Testis (tissue), 2 donors: ENCODE measurements around the gene NPPB.

Source experiments
- CTCF ChIP-seq, 3 experiments: fragments of 450-650 bp in 2 of 3; fragments of 200-600 bp in 1 of 3; sonication (generic) in 1 of 3; IDR thresholded peaks; one replicate each; pipeline ENCODE4 v1.5.1; 2016 to 2019; ENCODE audit warnings: antibody characterized with exemption in 3 of 3, mild to moderate bottlenecking in 2 of 3, moderate library complexity in 1 of 3
- POLR2A ChIP-seq: fragments of 450-650 bp; IDR thresholded peaks from one replicate; pipeline ENCODE4 v1.6.1; 2017; ENCODE audit warnings: antibody characterized with exemption, mild to moderate bottlenecking, moderate library complexity

DNA sequence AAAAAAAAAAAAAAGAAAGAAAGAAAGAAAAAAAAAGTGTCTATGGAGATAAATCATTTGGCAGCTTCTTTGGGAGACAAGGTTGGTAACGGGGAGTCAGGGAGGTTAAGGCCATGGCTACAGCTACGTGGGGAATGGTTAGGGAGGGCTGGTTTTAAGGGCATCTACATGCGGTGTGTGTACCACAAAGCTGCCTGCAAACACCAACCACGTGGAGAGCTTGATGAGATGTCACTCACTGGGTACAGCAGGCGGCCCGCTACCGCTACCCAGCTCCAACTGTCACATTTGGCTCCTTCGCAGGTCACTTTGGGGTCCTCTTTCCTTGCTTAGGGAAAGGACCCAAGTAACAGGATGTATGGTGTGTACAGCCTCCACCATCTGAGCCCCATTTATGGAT is 4.2 kb downstream of the NPPB start:
- TF ChIP-seq POLR2A (no peak), CTCF (IDR thresholded peaks at IDR 0.05) (no peak)
